ENCODE data around the gene PAPSS1.
"Not testable (repeated sequence)": the region's sequence is repeated elsewhere in the genome, so short reads cannot be mapped to it uniquely, and the experiment has no call there.

Gene PAPSS1

GRCh38 chr4:107742196-107742595 lies 22.2 kb upstream of the PAPSS1 start:
- Histone ChIP-seq H3K27me3 (replicated peaks; ENCODE audit: control insufficient read depth, insufficient read depth, low read length) (no peaks in the 10 kb centered on the region), H3K4me1 (ENCODE audit: control insufficient read depth, insufficient read depth, low read length) (peaks cover 23% of the 10 kb centered on the region)
- no peak for DNase-seq (ENCODE audit: low read depth)

GRCh38 chr4:107740950-107741701 lies 21.1 kb upstream of the PAPSS1 start:
- Histone ChIP-seq H3K9ac (ENCODE audit: low read length) (peak overlapping the region; percentile 64), H3K4me3 (ENCODE audit: low read length) (peak overlapping the region; percentile 42), H3K27me3 (replicated peaks; ENCODE audit: control insufficient read depth, insufficient read depth, low read length) (no peaks in the 10 kb centered on the region), H3K36me3 (ENCODE audit: control insufficient read depth, insufficient read depth, low read length, severe bottlenecking) (no peaks in the 10 kb centered on the region), H3K4me1 (ENCODE audit: control insufficient read depth, insufficient read depth, low read length) (peaks cover 29% of the 10 kb centered on the region), H3K9me3 (ENCODE audit: control insufficient read depth, low read length) (no peaks in the 10 kb centered on the region)
- DNase-seq (ENCODE audit: low read depth) = peak; percentile 90

More at GRCh38 chr4:107742196-107742595, 22.2 kb upstream of the PAPSS1 start:
- Histone ChIP-seq H3K9me3 (ENCODE audit: control insufficient read depth, low read length) (no peaks in the 10 kb centered on the region), H3K9ac (ENCODE audit: low read length) (no peak overlapping the region), H3K4me3 (ENCODE audit: low read length) (no peak overlapping the region), H3K36me3 (ENCODE audit: control insufficient read depth, insufficient read depth, low read length, severe bottlenecking) (no peaks in the 10 kb centered on the region)

- peak; percentile 57 for DNase-seq (ENCODE audit: low read depth)
- Histone ChIP-seq H3K9ac (ENCODE audit: low read length) (peak overlapping the region; percentile 64), H3K4me1 (ENCODE audit: control insufficient read depth, insufficient read depth, low read length) (peaks cover 29% of the 10 kb centered on the region), H3K4me3 (ENCODE audit: low read length) (no peak overlapping the region), H3K9me3 (ENCODE audit: control insufficient read depth, low read length) (no peaks in the 10 kb centered on the region), H3K27me3 (replicated peaks; ENCODE audit: control insufficient read depth, insufficient read depth, low read length) (no peaks in the 10 kb centered on the region), H3K36me3 (ENCODE audit: control insufficient read depth, insufficient read depth, low read length, severe bottlenecking) (no peaks in the 10 kb centered on the region)
Observed at GRCh38 chr4:107740381-107740780, 20.3 kb upstream of the PAPSS1 start.

DNA sequence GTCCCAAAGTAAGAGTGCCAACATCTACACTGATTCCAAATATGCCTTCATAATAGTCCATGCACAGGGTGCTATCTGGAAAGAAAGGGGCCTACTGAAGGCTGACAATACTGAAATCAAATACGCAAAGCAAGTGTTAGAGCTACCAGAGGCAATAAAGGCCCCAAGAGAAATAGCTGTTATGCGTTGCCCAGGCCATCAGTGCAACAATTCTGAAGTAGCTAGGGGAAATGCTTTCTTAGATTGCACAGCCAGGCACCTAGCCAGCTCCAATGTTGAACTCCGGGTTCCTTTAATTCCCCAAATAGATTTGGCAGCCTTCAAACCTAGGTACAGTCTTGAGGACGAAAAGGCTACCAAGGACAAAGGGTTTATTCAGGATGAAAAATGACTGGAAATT lies 17.4 kb upstream of the PAPSS1 start:
- Histone ChIP-seq H3K27me3 (replicated peaks; ENCODE audit: control insufficient read depth, insufficient read depth, low read length) (no peaks in the 10 kb centered on the region), H3K9me3 (ENCODE audit: control insufficient read depth, low read length) (no peaks in the 10 kb centered on the region), H3K4me3 (ENCODE audit: low read length) (no peak overlapping the region), H3K36me3 (ENCODE audit: control insufficient read depth, insufficient read depth, low read length, severe bottlenecking) (no peaks in the 10 kb centered on the region), H3K4me1 (ENCODE audit: control insufficient read depth, insufficient read depth, low read length) (peaks cover 31% of the 10 kb centered on the region), H3K9ac (ENCODE audit: low read length) (no peak overlapping the region)
- no peak for DNase-seq (ENCODE audit: low read depth)

GRCh38 chr4:107736924-107737448 lies 17.0 kb upstream of the PAPSS1 start:
- Histone ChIP-seq H3K27me3 (replicated peaks; ENCODE audit: control insufficient read depth, insufficient read depth, low read length) (no peaks in the 10 kb centered on the region), H3K36me3 (ENCODE audit: control insufficient read depth, insufficient read depth, low read length, severe bottlenecking) (no peaks in the 10 kb centered on the region), H3K4me1 (ENCODE audit: control insufficient read depth, insufficient read depth, low read length) (peaks cover 31% of the 10 kb centered on the region), H3K9me3 (ENCODE audit: control insufficient read depth, low read length) (no peaks in the 10 kb centered on the region), H3K4me3 (ENCODE audit: low read length) (no peak overlapping the region), H3K9ac (ENCODE audit: low read length) (no peak overlapping the region)
- DNase-seq (ENCODE audit: low read depth) = peak; percentile 70

DNA sequence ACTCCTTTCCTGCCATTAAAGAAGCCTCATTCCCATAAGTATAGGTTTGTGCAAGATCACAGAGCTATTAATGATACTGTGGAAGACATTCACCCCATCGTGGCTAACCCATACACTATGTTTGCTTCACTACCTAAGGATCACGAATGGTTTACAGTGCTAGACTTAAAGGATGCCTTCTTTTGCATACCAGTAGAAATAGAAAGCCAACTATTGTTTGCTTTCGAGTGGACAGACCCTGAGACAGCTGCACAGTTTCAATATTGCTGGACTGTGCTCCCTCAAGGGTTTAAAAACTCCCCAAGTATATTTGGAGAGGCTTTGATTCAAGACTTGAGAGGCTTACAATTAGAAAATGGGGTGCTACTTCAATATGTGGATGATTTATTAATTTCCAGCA lies 16.0 kb upstream of the PAPSS1 start:
- Histone ChIP-seq H3K4me3 (ENCODE audit: low read length) (no peak overlapping the region), H3K36me3 (ENCODE audit: control insufficient read depth, insufficient read depth, low read length, severe bottlenecking) (no peaks in the 10 kb centered on the region), H3K9me3 (ENCODE audit: control insufficient read depth, low read length) (no peaks in the 10 kb centered on the region), H3K27me3 (replicated peaks; ENCODE audit: control insufficient read depth, insufficient read depth, low read length) (no peaks in the 10 kb centered on the region), H3K9ac (ENCODE audit: low read length) (no peak overlapping the region), H3K4me1 (ENCODE audit: control insufficient read depth, insufficient read depth, low read length) (peaks cover 24% of the 10 kb centered on the region)
- no peak for DNase-seq (ENCODE audit: low read depth)

- DNase-seq (ENCODE audit: low read depth) = no peak
- no peak overlapping the region for H3K4me3 ChIP-seq (ENCODE audit: low read length)
Observed at GRCh38 chr4:107734120-107734519, 14.1 kb upstream of the PAPSS1 start.

GRCh38 chr4:107733431-107733925 lies 13.4 kb upstream of the PAPSS1 start:
- Histone ChIP-seq H3K9me3 (ENCODE audit: control insufficient read depth, low read length) (no peaks in the 10 kb centered on the region), H3K36me3 (ENCODE audit: control insufficient read depth, insufficient read depth, low read length, severe bottlenecking) (no peaks in the 10 kb centered on the region), H3K4me3 (ENCODE audit: low read length) (no peak overlapping the region), H3K27me3 (replicated peaks; ENCODE audit: control insufficient read depth, insufficient read depth, low read length) (no peaks in the 10 kb centered on the region), H3K4me1 (ENCODE audit: control insufficient read depth, insufficient read depth, low read length) (peaks cover 15% of the 10 kb centered on the region), H3K9ac (ENCODE audit: low read length) (no peak overlapping the region)
- DNase-seq (ENCODE audit: low read depth) = peak; percentile 28

More at GRCh38 chr4:107734120-107734519, 14.1 kb upstream of the PAPSS1 start:
- no peaks in the 10 kb centered on the region for H3K27me3 ChIP-seq (replicated peaks; ENCODE audit: control insufficient read depth, insufficient read depth, low read length)
- peaks cover 15% of the 10 kb centered on the region for H3K4me1 ChIP-seq (ENCODE audit: control insufficient read depth, insufficient read depth, low read length)
- H3K36me3 ChIP-seq (ENCODE audit: control insufficient read depth, insufficient read depth, low read length, severe bottlenecking) = no peaks in the 10 kb centered on the region
- no peak overlapping the region for H3K9ac ChIP-seq (ENCODE audit: low read length)
- H3K9me3 ChIP-seq (ENCODE audit: control insufficient read depth, low read length) = no peaks in the 10 kb centered on the region

- H3K9ac ChIP-seq (ENCODE audit: low read length); H3K9me3 ChIP-seq (ENCODE audit: control insufficient read depth, low read length); DNase-seq (ENCODE audit: low read depth); H3K4me3 ChIP-seq (ENCODE audit: low read length); H3K27me3 ChIP-seq (replicated peaks; ENCODE audit: control insufficient read depth, insufficient read depth, low read length); H3K36me3 ChIP-seq (ENCODE audit: control insufficient read depth, insufficient read depth, low read length, severe bottlenecking): not testable (repeated sequence)
- H3K4me1 ChIP-seq (ENCODE audit: control insufficient read depth, insufficient read depth, low read length) = peaks cover 12% of the 10 kb centered on the region
Observed at GRCh38 chr4:107729050-107729449, 9.0 kb upstream of the PAPSS1 start.

- H3K27me3 ChIP-seq (replicated peaks; ENCODE audit: control insufficient read depth, insufficient read depth, low read length); DNase-seq (ENCODE audit: low read depth); H3K9me3 ChIP-seq (ENCODE audit: control insufficient read depth, low read length); H3K36me3 ChIP-seq (ENCODE audit: control insufficient read depth, insufficient read depth, low read length, severe bottlenecking); H3K9ac ChIP-seq (ENCODE audit: low read length); H3K4me3 ChIP-seq (ENCODE audit: low read length); H3K4me1 ChIP-seq (ENCODE audit: control insufficient read depth, insufficient read depth, low read length): not testable (repeated sequence)
Observed at GRCh38 chr4:107726131-107726925, 6.3 kb upstream of the PAPSS1 start.

- no peak for DNase-seq (ENCODE audit: low read depth)
- no peaks in the 10 kb centered on the region for H3K36me3 ChIP-seq (ENCODE audit: control insufficient read depth, insufficient read depth, low read length, severe bottlenecking)
Observed at GRCh38 chr4:107725281-107725859, 5.3 kb upstream of the PAPSS1 start.

More at GRCh38 chr4:107725281-107725859, 5.3 kb upstream of the PAPSS1 start:
- peaks cover 8% of the 10 kb centered on the region for H3K4me1 ChIP-seq (ENCODE audit: control insufficient read depth, insufficient read depth, low read length)
- no peaks in the 10 kb centered on the region for H3K27me3 ChIP-seq (replicated peaks; ENCODE audit: control insufficient read depth, insufficient read depth, low read length)
- no peak overlapping the region for H3K4me3 ChIP-seq (ENCODE audit: low read length)
- no peaks in the 10 kb centered on the region for H3K9me3 ChIP-seq (ENCODE audit: control insufficient read depth, low read length)
- no peak overlapping the region for H3K9ac ChIP-seq (ENCODE audit: low read length)
